Measurements from ENCODE around the gene MAP3K15.
A peak's percentile ranks its signal among the peaks of the same experiment; 100 is the strongest.

The MAP3K15 gene

GRCh38 chrX:19545651-19546050 lies 30.3 kb upstream of the MAP3K15 start:
- TF ChIP-seq YY1 (IDR thresholded peaks at IDR 0.05; ENCODE audit: insufficient read depth, insufficient read length), result no peak
- no peak for TF ChIP-seq SUZ12 (IDR thresholded peaks at IDR 0.05; ENCODE audit: extremely low read depth, insufficient read depth, insufficient read length)
- no peak for TF ChIP-seq ZNF274 (IDR thresholded peaks at IDR 0.05; ENCODE audit: low read depth, low read length)
- H3K4me3 ChIP-seq (ENCODE audit: insufficient read length, low read depth), result no peak overlapping the region
- H3K4me1 ChIP-seq (ENCODE audit: insufficient read depth, insufficient read length), result no peaks in the 10 kb centered on the region
- no peak for DNase-seq (ENCODE audit: low read depth, low spot score)
- H3K27me3 ChIP-seq (ENCODE audit: insufficient read depth, insufficient read length), result no peaks in the 10 kb centered on the region
- no peak overlapping the region for H3K9ac ChIP-seq (ENCODE audit: insufficient read length, low read depth)
- peaks cover 31% of the 10 kb centered on the region for H3K36me3 ChIP-seq (ENCODE audit: insufficient read depth, insufficient read length, low read length)
- no peaks in the 10 kb centered on the region for H3K9me3 ChIP-seq (ENCODE audit: insufficient read depth, low read length)

GRCh38 chrX:19544693-19545305 lies 29.5 kb upstream of the MAP3K15 start:
- no peaks in the 10 kb centered on the region for H3K4me1 ChIP-seq (ENCODE audit: insufficient read depth, insufficient read length)
- peaks cover 31% of the 10 kb centered on the region for H3K36me3 ChIP-seq (ENCODE audit: insufficient read depth, insufficient read length, low read length)
- peak; percentile 52 for DNase-seq (ENCODE audit: low read depth, low spot score)
- H3K9me3 ChIP-seq (ENCODE audit: insufficient read depth, low read length), result no peaks in the 10 kb centered on the region
- TF ChIP-seq SUZ12 (IDR thresholded peaks at IDR 0.05; ENCODE audit: extremely low read depth, insufficient read depth, insufficient read length) (no peak), ZNF274 (IDR thresholded peaks at IDR 0.05; ENCODE audit: low read depth, low read length) (no peak), YY1 (IDR thresholded peaks at IDR 0.05; ENCODE audit: insufficient read depth, insufficient read length) (no peak)
- H3K4me3 ChIP-seq (ENCODE audit: insufficient read length, low read depth), result no peak overlapping the region
- no peak overlapping the region for H3K9ac ChIP-seq (ENCODE audit: insufficient read length, low read depth)
- no peaks in the 10 kb centered on the region for H3K27me3 ChIP-seq (ENCODE audit: insufficient read depth, insufficient read length)

- H3K9me3 ChIP-seq (ENCODE audit: insufficient read depth, low read length), result no peaks in the 10 kb centered on the region
- DNase-seq (ENCODE audit: low read depth, low spot score), result no peak
- no peak overlapping the region for H3K9ac ChIP-seq (ENCODE audit: insufficient read length, low read depth)
- H3K36me3 ChIP-seq (ENCODE audit: insufficient read depth, insufficient read length, low read length), result peaks cover 34% of the 10 kb centered on the region
- TF ChIP-seq SUZ12 (IDR thresholded peaks at IDR 0.05; ENCODE audit: extremely low read depth, insufficient read depth, insufficient read length), result no peak
- no peak for TF ChIP-seq ZNF274 (IDR thresholded peaks at IDR 0.05; ENCODE audit: low read depth, low read length)
- no peak for TF ChIP-seq YY1 (IDR thresholded peaks at IDR 0.05; ENCODE audit: insufficient read depth, insufficient read length)
- H3K4me1 ChIP-seq (ENCODE audit: insufficient read depth, insufficient read length), result no peaks in the 10 kb centered on the region
- H3K4me3 ChIP-seq (ENCODE audit: insufficient read length, low read depth), result no peak overlapping the region
- H3K27me3 ChIP-seq (ENCODE audit: insufficient read depth, insufficient read length), result no peaks in the 10 kb centered on the region
These were observed 28.7 kb upstream of the MAP3K15 start for GRCh38 chrX:19543951-19544381.

- Histone ChIP-seq H3K4me3 (ENCODE audit: insufficient read length, low read depth) (no peak overlapping the region), H3K27me3 (ENCODE audit: insufficient read depth, insufficient read length) (no peaks in the 10 kb centered on the region), H3K9ac (ENCODE audit: insufficient read length, low read depth) (no peak overlapping the region), H3K9me3 (ENCODE audit: insufficient read depth, low read length) (no peaks in the 10 kb centered on the region), H3K36me3 (ENCODE audit: insufficient read depth, insufficient read length, low read length) (peaks cover 29% of the 10 kb centered on the region), H3K4me1 (ENCODE audit: insufficient read depth, insufficient read length) (no peaks in the 10 kb centered on the region)
- no peak for TF ChIP-seq YY1 (IDR thresholded peaks at IDR 0.05; ENCODE audit: insufficient read depth, insufficient read length)
- no peak for TF ChIP-seq SUZ12 (IDR thresholded peaks at IDR 0.05; ENCODE audit: extremely low read depth, insufficient read depth, insufficient read length)
- no peak for DNase-seq (ENCODE audit: low read depth, low spot score)
These were observed 27.9 kb upstream of the MAP3K15 start for GRCh38 chrX:19543020-19543715.

GRCh38 chrX:19541931-19542330 lies 26.6 kb upstream of the MAP3K15 start:
- no peaks in the 10 kb centered on the region for H3K9me3 ChIP-seq (ENCODE audit: insufficient read depth, low read length)
- H3K27me3 ChIP-seq (ENCODE audit: insufficient read depth, insufficient read length), result no peaks in the 10 kb centered on the region
- DNase-seq (ENCODE audit: low read depth, low spot score), result no peak
- no peaks in the 10 kb centered on the region for H3K4me1 ChIP-seq (ENCODE audit: insufficient read depth, insufficient read length)
- H3K9ac ChIP-seq (ENCODE audit: insufficient read length, low read depth), result no peak overlapping the region
- no peak overlapping the region for H3K4me3 ChIP-seq (ENCODE audit: insufficient read length, low read depth)
- H3K36me3 ChIP-seq (ENCODE audit: insufficient read depth, insufficient read length, low read length), result peaks cover 24% of the 10 kb centered on the region
- TF ChIP-seq ZNF274 (IDR thresholded peaks at IDR 0.05; ENCODE audit: low read depth, low read length) (no peak), YY1 (IDR thresholded peaks at IDR 0.05; ENCODE audit: insufficient read depth, insufficient read length) (no peak), SUZ12 (IDR thresholded peaks at IDR 0.05; ENCODE audit: extremely low read depth, insufficient read depth, insufficient read length) (no peak)

- no peak for TF ChIP-seq YY1 (IDR thresholded peaks at IDR 0.05; ENCODE audit: insufficient read depth, insufficient read length)
- TF ChIP-seq ZNF274 (IDR thresholded peaks at IDR 0.05; ENCODE audit: low read depth, low read length), result no peak
- TF ChIP-seq SUZ12 (IDR thresholded peaks at IDR 0.05; ENCODE audit: extremely low read depth, insufficient read depth, insufficient read length), result no peak
- DNase-seq (ENCODE audit: low read depth, low spot score), result no peak
These were observed 25.9 kb upstream of the MAP3K15 start for GRCh38 chrX:19541196-19541595.

GRCh38 chrX:19540076-19540475 lies 24.8 kb upstream of the MAP3K15 start:
- no peak for TF ChIP-seq YY1 (IDR thresholded peaks at IDR 0.05; ENCODE audit: insufficient read depth, insufficient read length)
- no peak for TF ChIP-seq ZNF274 (IDR thresholded peaks at IDR 0.05; ENCODE audit: low read depth, low read length)
- no peak for TF ChIP-seq SUZ12 (IDR thresholded peaks at IDR 0.05; ENCODE audit: extremely low read depth, insufficient read depth, insufficient read length)
- Histone ChIP-seq H3K9me3 (ENCODE audit: insufficient read depth, low read length) (no peaks in the 10 kb centered on the region), H3K4me1 (ENCODE audit: insufficient read depth, insufficient read length) (no peaks in the 10 kb centered on the region), H3K4me3 (ENCODE audit: insufficient read length, low read depth) (no peak overlapping the region), H3K9ac (ENCODE audit: insufficient read length, low read depth) (no peak overlapping the region), H3K36me3 (ENCODE audit: insufficient read depth, insufficient read length, low read length) (peaks cover 32% of the 10 kb centered on the region), H3K27me3 (ENCODE audit: insufficient read depth, insufficient read length) (no peaks in the 10 kb centered on the region)
- no peak for DNase-seq (ENCODE audit: low read depth, low spot score)

More at GRCh38 chrX:19541196-19541595, 25.9 kb upstream of the MAP3K15 start:
- H3K4me1 ChIP-seq (ENCODE audit: insufficient read depth, insufficient read length), result no peaks in the 10 kb centered on the region
- peaks cover 29% of the 10 kb centered on the region for H3K36me3 ChIP-seq (ENCODE audit: insufficient read depth, insufficient read length, low read length)
- no peaks in the 10 kb centered on the region for H3K27me3 ChIP-seq (ENCODE audit: insufficient read depth, insufficient read length)
- H3K9ac ChIP-seq (ENCODE audit: insufficient read length, low read depth), result no peak overlapping the region
- H3K4me3 ChIP-seq (ENCODE audit: insufficient read length, low read depth), result no peak overlapping the region
- H3K9me3 ChIP-seq (ENCODE audit: insufficient read depth, low read length), result no peaks in the 10 kb centered on the region

Data from NT2/D1 (cell line).